Fibroblast of mammary gland (primary cell): Measurements from ENCODE around the gene RAPSN.
A peak's percentile ranks its signal among the peaks of the same experiment; 100 is the strongest.

Experiments used
- DNase-seq: peaks from one replicate; pipeline ENCODE4 v3.0.0-alpha.2; 2010; ENCODE audit warnings: low read depth
- H3K4me3 ChIP-seq: 2 replicates; pipeline ENCODE4 v1.5.1; 2011; ENCODE audit warnings: low read depth, mild to moderate bottlenecking, low read length, moderate library complexity; ENCODE audit not compliant: control insufficient read depth
- CTCF ChIP-seq: conservative IDR thresholded peaks from 2 replicates; pipeline ENCODE4 v1.5.1; 2011; ENCODE audit warnings: low read depth, low read length, inconsistent platforms; ENCODE audit not compliant: control insufficient read depth, insufficient read depth

Gene RAPSN

GRCh38 chr11:47403571-47403970, 45.4 kb downstream of the RAPSN start:
- H3K4me3 ChIP-seq: no peak overlapping the region
- TF ChIP-seq CTCF: no peak
- DNase-seq: no peak

GRCh38 chr11:47403135-47403534, 45.8 kb downstream of the RAPSN start:
- TF ChIP-seq CTCF: no peak
- no peak overlapping the region for H3K4me3 ChIP-seq
- DNase-seq: no peak

- no peak for DNase-seq
- TF ChIP-seq CTCF: no peak
- no peak overlapping the region for H3K4me3 ChIP-seq
These were observed 48.1 kb downstream of the RAPSN start for GRCh38 chr11:47400768-47401279.

GRCh38 chr11:47399860-47400767, 48.8 kb downstream of the RAPSN start:
- TF ChIP-seq CTCF: no peak
- H3K4me3 ChIP-seq: peak overlapping the region; percentile 44
- DNase-seq: no peak

GRCh38 chr11:47398551-47398950, 50.4 kb downstream of the RAPSN start:
- H3K4me3 ChIP-seq: no peak overlapping the region
- TF ChIP-seq CTCF: no peak
- no peak for DNase-seq

- no peak for DNase-seq
- H3K4me3 ChIP-seq: no peak overlapping the region
- TF ChIP-seq CTCF: no peak
These were observed 50.9 kb downstream of the RAPSN start for GRCh38 chr11:47398011-47398410.
